HPDE6-E6E7 (cell line): ENCODE measurements around the gene XCL1.
"Not testable (repeated sequence)": the region's sequence is repeated elsewhere in the genome, so short reads cannot be mapped to it uniquely, and the experiment has no call there.

Source experiments
- DNase-seq: peaks from one replicate; pipeline ENCODE4 v3.0.0; 2011; ENCODE audit warnings: missing footprints; ENCODE audit errors: extremely low spot score

The XCL1 gene

GRCh38 chr1:168576245-168576688 is at the start of gene XCL1:
Gene XCL1 (plus strand): TSS chr1:168576605. CDS start chr1:168576638, 33 bp downstream.
- DNase-seq = not testable (repeated sequence)

- no peak for DNase-seq
Measured at GRCh38 chr1:168529518-168529917, 46.9 kb upstream of the XCL1 start.

- no peak for DNase-seq
Measured at GRCh38 chr1:168531615-168532345, 44.6 kb upstream of the XCL1 start.

GRCh38 chr1:168535536-168535935 is 40.9 kb upstream of the XCL1 start:
- no peak for DNase-seq

- not testable (repeated sequence) for DNase-seq
Measured at GRCh38 chr1:168540798-168541197, 35.6 kb upstream of the XCL1 start.

- not testable (repeated sequence) for DNase-seq
Measured at GRCh38 chr1:168542978-168543377, 33.4 kb upstream of the XCL1 start.

GRCh38 chr1:168543840-168544498 is 32.4 kb upstream of the XCL1 start, which contains the start of gene XCL2:
Gene XCL2 (minus strand): TSS chr1:168543997. CDS start chr1:168543964, 33 bp downstream.
- not testable (repeated sequence) for DNase-seq

GRCh38 chr1:168545678-168546552 is 30.5 kb upstream of the XCL1 start:
- not testable (repeated sequence) for DNase-seq

- DNase-seq = not testable (repeated sequence)
Measured at GRCh38 chr1:168546553-168546895, 29.9 kb upstream of the XCL1 start.

GRCh38 chr1:168550971-168551370 is 25.4 kb upstream of the XCL1 start:
- DNase-seq = no peak

GRCh38 chr1:168551688-168552087 is 24.7 kb upstream of the XCL1 start:
- no peak for DNase-seq

- DNase-seq = no peak
Measured at GRCh38 chr1:168552961-168553360, 23.4 kb upstream of the XCL1 start.

GRCh38 chr1:168553680-168554553 is 22.5 kb upstream of the XCL1 start:
- no peak for DNase-seq

GRCh38 chr1:168554603-168555483 is 21.6 kb upstream of the XCL1 start:
- no peak for DNase-seq

- no peak for DNase-seq
Measured at GRCh38 chr1:168555508-168556046, 20.8 kb upstream of the XCL1 start.

GRCh38 chr1:168556647-168557046 is 19.8 kb upstream of the XCL1 start:
- no peak for DNase-seq

GRCh38 chr1:168560370-168560769 is 16.0 kb upstream of the XCL1 start:
- DNase-seq = no peak

- no peak for DNase-seq
Measured at GRCh38 chr1:168561989-168562388, 14.4 kb upstream of the XCL1 start.

- no peak for DNase-seq
Measured at GRCh38 chr1:168565825-168566224, 10.6 kb upstream of the XCL1 start.

GRCh38 chr1:168567007-168567406 is 9.4 kb upstream of the XCL1 start:
- DNase-seq = no peak
